ENCODE measurements around the gene AMDHD1.

- TF ChIP-seq POLR2A (IDR thresholded peaks at IDR 0.05; ENCODE audit: low read depth, low read length): no peak
- no peak for TF ChIP-seq POLR2AphosphoS5 (IDR thresholded peaks at IDR 0.05; ENCODE audit: low read depth, low read length)
Measured at GRCh38 chr12:95942101-95942523, 1.0 kb upstream of the AMDHD1 start.

Measured in GM12892 (cell line).